Kidney (tissue), 14 donors: ENCODE data around the gene PCDH12. TPM values are rescaled to one million over a fixed set of nuclear protein-coding genes. Genes with fewer than 3 reads are reported as not detected.

Experiments used
- DNase-seq, 5 donors: peaks; one replicate each; pipeline ENCODE4 v3.0.0-alpha.2; 2013 to 2020
- FAIRE-seq: peaks from 2 replicates; lab custom pipeline; 2012; peaks lifted over from hg19 to GRCh38; lab: Jason Lieb, UNC
- H3K27ac ChIP-seq, 2 donors: one replicate each; pipeline ENCODE4 v1.7.0; 2013; ENCODE audit warnings: low read depth in 2 of 2, low read length in 2 of 2, inconsistent platforms in 1 of 2
- H3K27me3 ChIP-seq: one replicate; pipeline ENCODE4 v1.7.1; 2013; ENCODE audit warnings: low read length, inconsistent platforms; ENCODE audit not compliant: control insufficient read depth, insufficient read depth
- H3K36me3 ChIP-seq, 3 donors: one replicate each; pipeline versions ENCODE4 v1.7.0 to v1.7.1; 2013; ENCODE audit warnings: low read length in 3 of 3, control low read depth in 1 of 3, inconsistent platforms in 1 of 3; ENCODE audit not compliant: insufficient read depth in 3 of 3, control insufficient read depth in 2 of 3
- H3K4me1 ChIP-seq, 3 donors: one replicate each; pipeline versions ENCODE4 v1.7.0 to v1.7.1; 2013; ENCODE audit warnings: low read length in 3 of 3, inconsistent platforms in 1 of 3, low read depth in 1 of 3; ENCODE audit not compliant: control insufficient read depth in 2 of 3, insufficient read depth in 2 of 3
- H3K4me3 ChIP-seq, 3 donors: one replicate each; pipeline versions ENCODE4 v1.7.0 to v1.8.1; 2013; ENCODE audit warnings: low read length in 3 of 3, control low read depth in 1 of 3, inconsistent platforms in 1 of 3
- H3K9ac ChIP-seq, 3 donors: one replicate each; pipeline versions ENCODE4 v1.7.0 to v1.7.1; 2013; ENCODE audit warnings: low read length in 3 of 3, control low read depth in 1 of 3, inconsistent platforms in 1 of 3
- H3K9me3 ChIP-seq, 3 donors: one replicate each; pipeline versions ENCODE4 v1.7.0 to v1.7.1; 2013; ENCODE audit warnings: low read length in 3 of 3, control low read depth in 1 of 3, inconsistent platforms in 1 of 3; ENCODE audit not compliant: control insufficient read depth in 2 of 3, insufficient read depth in 1 of 3
- intact Hi-C: fragments of 100-400 bp; cut with DNase I; formaldehyde crosslinking; loops from one replicate; pipeline ENCODE4 v1.11.1; 2022
- polyA plus RNA-seq: library from polyadenylated mRNA; stranded (reverse); fragments of 350-450 nt; fragmentation: Illumina TruSeq; extraction: RNeasy Lipid Tissue Mini Kit (QIAGEN cat#74804); gene quantifications from one replicate; pipeline ENCODE4 v1.2.3, GENCODE V29; 2014; ENCODE audit warnings: low read depth, low replicate concordance; ENCODE audit not compliant: insufficient read depth
- total RNA-seq: library from RNA; stranded (reverse); fragmentation: NEBNext Ultra II Directional; extraction: Animal tissue kit (Norgen Biotek cat#: 25700); gene quantifications from one replicate; pipeline ENCODE4 v1.2.1, GENCODE V29; 2021
- TF ChIP-seq, protein P1 (sequence below): IDR thresholded peaks from 3 replicates; pipeline ENCODE4 v1.5.1; 2012; ENCODE audit warnings: mild to moderate bottlenecking, moderate library complexity, borderline replicate concordance; ENCODE audit not compliant: insufficient read depth; ENCODE audit errors: extremely low read depth
- donor health status: control.
- donor health status: control.
- donor health status: control.
- donor health status: control.
- donor health status: control.
- donor health status: DM: yes; HTN: yes; CAD: no.
- donor health status: Normal renal cell carcinoma (clear cell type).

Gene PCDH12
- total and polyA plus RNA-seq, 2 donors from 2014 or later = 7.4 to 14.1 TPM

DNA sequence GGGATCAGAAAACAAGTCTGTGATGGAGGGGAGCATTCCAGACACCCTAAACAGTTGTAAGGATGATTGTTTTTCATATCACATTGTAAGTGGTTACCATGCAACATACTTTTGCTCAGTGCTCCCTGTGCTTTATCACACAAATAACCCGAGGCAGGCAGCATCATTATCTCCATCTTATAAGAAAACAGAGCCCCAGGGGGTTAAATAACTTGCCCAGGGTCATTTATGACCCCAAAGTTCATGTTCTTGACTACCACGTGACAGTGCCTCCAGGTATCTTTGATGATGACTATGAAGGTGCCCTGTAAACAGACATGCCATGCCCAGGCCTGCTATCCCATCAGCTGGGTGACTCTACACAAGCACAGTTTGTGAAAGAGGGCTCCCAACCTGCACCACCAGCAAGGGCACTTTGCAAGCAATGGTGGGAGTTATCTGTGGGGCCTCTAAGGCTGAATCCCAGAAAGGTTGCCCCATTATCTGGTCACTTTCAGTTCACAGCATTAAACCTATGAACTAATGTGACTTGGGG lies 45.3 kb upstream of the PCDH12 start:
- peaks cover 0 to 50% (median 40%) of the 10 kb centered on the region in 3 donors for H3K36me3 ChIP-seq
- FAIRE-seq (no peak), DNase-seq (no peak)
- H3K27me3 ChIP-seq = no peaks in the 10 kb centered on the region
- H3K9me3 ChIP-seq = no peaks in the 10 kb centered on the region
- intact Hi-C loops = no loop called here
- TF ChIP-seq, protein P1, sequence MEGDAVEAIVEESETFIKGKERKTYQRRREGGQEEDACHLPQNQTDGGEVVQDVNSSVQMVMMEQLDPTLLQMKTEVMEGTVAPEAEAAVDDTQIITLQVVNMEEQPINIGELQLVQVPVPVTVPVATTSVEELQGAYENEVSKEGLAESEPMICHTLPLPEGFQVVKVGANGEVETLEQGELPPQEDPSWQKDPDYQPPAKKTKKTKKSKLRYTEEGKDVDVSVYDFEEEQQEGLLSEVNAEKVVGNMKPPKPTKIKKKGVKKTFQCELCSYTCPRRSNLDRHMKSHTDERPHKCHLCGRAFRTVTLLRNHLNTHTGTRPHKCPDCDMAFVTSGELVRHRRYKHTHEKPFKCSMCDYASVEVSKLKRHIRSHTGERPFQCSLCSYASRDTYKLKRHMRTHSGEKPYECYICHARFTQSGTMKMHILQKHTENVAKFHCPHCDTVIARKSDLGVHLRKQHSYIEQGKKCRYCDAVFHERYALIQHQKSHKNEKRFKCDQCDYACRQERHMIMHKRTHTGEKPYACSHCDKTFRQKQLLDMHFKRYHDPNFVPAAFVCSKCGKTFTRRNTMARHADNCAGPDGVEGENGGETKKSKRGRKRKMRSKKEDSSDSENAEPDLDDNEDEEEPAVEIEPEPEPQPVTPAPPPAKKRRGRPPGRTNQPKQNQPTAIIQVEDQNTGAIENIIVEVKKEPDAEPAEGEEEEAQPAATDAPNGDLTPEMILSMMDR = no peak
- no peak overlapping the region for H3K4me3 ChIP-seq
- H3K27ac ChIP-seq = no peak overlapping the region
- H3K9ac ChIP-seq = no peak overlapping the region
- peaks cover 0 to 3% (median 0%) of the 10 kb centered on the region in 3 donors for H3K4me1 ChIP-seq

DNA sequence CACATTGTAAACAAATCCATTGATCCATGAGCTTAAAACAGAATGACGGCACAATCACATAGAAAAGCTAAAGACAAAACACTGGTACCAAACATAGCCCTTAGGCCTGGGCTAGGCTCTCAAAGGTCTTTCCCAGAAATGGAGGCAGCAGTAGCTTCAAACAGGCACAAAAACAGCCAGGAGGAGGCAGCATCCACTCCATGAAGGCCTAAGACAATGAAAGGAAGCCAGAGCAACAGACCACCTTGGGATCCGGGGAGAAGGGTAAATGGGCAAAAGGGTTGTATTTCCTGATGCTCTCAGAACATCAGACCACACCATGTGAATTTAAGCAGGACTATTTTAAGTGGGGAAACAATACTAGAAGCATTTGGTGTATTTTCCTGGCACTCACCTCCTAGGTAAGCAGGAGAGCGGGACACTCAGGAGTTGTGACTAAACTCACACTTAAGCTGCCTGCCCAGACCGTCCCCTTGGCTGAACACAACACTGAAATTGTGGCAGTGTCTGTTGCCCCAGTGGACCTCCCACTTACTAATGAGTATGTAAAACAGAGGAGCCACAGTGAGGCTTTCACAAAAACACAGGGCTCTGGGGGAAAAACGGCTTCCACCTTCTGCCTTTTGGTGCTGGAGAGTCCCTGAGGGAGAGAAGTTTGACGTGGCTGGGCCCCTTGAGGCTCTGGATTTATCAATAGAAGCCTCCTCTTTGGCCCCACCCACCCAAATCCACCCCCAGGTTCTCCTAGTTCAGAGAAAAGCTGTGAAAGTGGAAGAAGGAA lies 42.9 kb upstream of the PCDH12 start:
- Histone ChIP-seq H3K36me3 (peaks cover 0 to 40% (median 28%) of the 10 kb centered on the region in 3 donors), H3K27ac (no peak overlapping the region), H3K4me1 (peaks cover 0 to 6% (median 2%) of the 10 kb centered on the region in 3 donors), H3K4me3 (no peak overlapping the region), H3K9ac (no peak overlapping the region), H3K9me3 (no peaks in the 10 kb centered on the region), H3K27me3 (no peaks in the 10 kb centered on the region)
- intact Hi-C loops = no loop called here
- TF ChIP-seq, protein P1 = peak; percentile 18
- FAIRE-seq (no peak), DNase-seq (peak in 1 of 5 donors; percentile 18)

DNA sequence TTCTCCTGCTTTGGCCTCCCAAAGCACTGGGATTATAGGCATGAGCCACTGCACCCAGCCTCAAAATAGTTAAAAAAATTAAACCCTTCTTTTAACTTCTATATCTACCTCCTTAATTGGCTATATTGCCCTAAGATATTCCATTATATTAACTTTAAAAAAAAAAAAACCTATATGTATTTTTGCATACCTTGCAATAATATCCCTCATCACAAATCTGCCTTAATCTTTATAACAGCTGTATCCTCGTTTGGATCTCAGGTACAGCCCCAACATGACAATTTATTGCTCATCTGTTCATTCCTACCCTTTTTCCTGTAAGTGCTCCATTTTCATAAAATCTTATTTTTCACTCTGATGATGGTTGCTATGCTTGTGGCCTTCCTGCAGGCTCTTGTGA lies 42.2 kb upstream of the PCDH12 start:
- H3K9me3 ChIP-seq = no peaks in the 10 kb centered on the region
- no peaks in the 10 kb centered on the region for H3K27me3 ChIP-seq
- no peak overlapping the region for H3K27ac ChIP-seq
- peaks cover 0 to 6% (median 2%) of the 10 kb centered on the region in 3 donors for H3K4me1 ChIP-seq
- no peak for FAIRE-seq
- H3K9ac ChIP-seq = no peak overlapping the region
- no peak overlapping the region for H3K4me3 ChIP-seq
- intact Hi-C loops = no loop called here
- no peak for DNase-seq
- TF ChIP-seq, protein P1 = no peak
- H3K36me3 ChIP-seq = peaks cover 0 to 34% (median 24%) of the 10 kb centered on the region in 3 donors
